ENCODE data around the gene ABCC6.
"Not testable (repeated sequence)": the region's sequence is repeated elsewhere in the genome, so short reads cannot be mapped to it uniquely, and the experiment has no call there.

GRCh38 chr16:16104132-16104803 lies 119.0 kb downstream of the ABCC6 start:
- not testable (repeated sequence) for TF ChIP-seq CTCF, POLR2A, EP300 (IDR thresholded peaks at IDR 0.05)
